Fibroblast of the aortic adventitia (primary cell): ENCODE results near the gene MDK. TPM values are rescaled to one million over a fixed set of nuclear protein-coding genes. Genes with fewer than 3 reads are reported as not detected.
A peak's percentile ranks its signal among the peaks of the same experiment; 100 is the strongest.

ENCODE experiments used
- DNase-seq: peaks from one replicate; pipeline ENCODE4 v3.0.0-alpha.2; 2010; ENCODE audit warnings: low read depth
- H3K4me3 ChIP-seq: 2 replicates; pipeline ENCODE4 v1.5.1; 2011; ENCODE audit warnings: low read depth, mild to moderate bottlenecking, control low read depth, low read length, moderate library complexity
- total RNA-seq: library from RNA; depleted of rRNA; stranded (reverse); fragments of >200 nt; gene quantifications from 2 replicates; pipeline ENCODE4 v1.2.3, GENCODE V29; 2012; ENCODE audit warnings: low replicate concordance
- TF ChIP-seq, protein P1 (sequence below): IDR thresholded peaks from 2 replicates; pipeline ENCODE4 v1.5.1; 2011; ENCODE audit warnings: mild to moderate bottlenecking, low read length, control low read depth, inconsistent platforms; ENCODE audit not compliant: insufficient read depth

The MDK gene
- total RNA-seq, 1 donor = 52.2 TPM

- TF ChIP-seq, protein P1, sequence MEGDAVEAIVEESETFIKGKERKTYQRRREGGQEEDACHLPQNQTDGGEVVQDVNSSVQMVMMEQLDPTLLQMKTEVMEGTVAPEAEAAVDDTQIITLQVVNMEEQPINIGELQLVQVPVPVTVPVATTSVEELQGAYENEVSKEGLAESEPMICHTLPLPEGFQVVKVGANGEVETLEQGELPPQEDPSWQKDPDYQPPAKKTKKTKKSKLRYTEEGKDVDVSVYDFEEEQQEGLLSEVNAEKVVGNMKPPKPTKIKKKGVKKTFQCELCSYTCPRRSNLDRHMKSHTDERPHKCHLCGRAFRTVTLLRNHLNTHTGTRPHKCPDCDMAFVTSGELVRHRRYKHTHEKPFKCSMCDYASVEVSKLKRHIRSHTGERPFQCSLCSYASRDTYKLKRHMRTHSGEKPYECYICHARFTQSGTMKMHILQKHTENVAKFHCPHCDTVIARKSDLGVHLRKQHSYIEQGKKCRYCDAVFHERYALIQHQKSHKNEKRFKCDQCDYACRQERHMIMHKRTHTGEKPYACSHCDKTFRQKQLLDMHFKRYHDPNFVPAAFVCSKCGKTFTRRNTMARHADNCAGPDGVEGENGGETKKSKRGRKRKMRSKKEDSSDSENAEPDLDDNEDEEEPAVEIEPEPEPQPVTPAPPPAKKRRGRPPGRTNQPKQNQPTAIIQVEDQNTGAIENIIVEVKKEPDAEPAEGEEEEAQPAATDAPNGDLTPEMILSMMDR = no peak
- no peak for DNase-seq
- H3K4me3 ChIP-seq = no peak overlapping the region
Measured at GRCh38 chr11:46335890-46336562, 45.4 kb upstream of the MDK start.

DNA sequence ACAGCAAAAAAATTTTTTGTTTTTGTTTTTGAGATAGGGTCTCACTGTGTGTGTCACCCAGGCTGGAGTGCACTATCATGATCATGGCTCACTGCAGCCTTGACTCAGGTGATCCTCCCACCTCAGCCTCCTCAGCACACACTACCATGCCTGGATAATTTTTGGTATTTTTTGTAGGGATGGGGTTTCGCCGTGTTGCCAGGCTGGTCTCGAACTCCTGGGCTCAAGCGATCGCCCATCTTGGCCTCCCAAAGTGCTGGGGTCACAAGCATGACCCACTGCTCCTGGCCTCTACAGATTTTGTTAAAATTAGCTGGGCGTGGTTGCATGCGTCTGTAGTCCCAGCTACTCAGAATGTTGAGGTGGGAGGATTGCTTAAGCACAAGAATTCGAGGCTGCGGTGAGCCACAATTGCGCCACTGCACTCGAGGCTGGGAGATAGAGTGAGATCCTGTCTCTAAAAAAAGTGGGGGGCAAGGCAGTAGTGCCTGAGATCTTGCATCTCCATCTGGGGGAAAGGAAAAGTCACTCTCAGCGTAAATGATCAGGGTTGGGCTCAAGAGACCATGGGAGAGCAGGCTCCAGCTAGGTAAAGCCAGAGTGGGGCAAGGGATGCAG is 44.8 kb upstream of the MDK start:
- H3K4me3 ChIP-seq = no peak overlapping the region
- DNase-seq = peak; percentile 23
- TF ChIP-seq, protein P1 = no peak

DNA sequence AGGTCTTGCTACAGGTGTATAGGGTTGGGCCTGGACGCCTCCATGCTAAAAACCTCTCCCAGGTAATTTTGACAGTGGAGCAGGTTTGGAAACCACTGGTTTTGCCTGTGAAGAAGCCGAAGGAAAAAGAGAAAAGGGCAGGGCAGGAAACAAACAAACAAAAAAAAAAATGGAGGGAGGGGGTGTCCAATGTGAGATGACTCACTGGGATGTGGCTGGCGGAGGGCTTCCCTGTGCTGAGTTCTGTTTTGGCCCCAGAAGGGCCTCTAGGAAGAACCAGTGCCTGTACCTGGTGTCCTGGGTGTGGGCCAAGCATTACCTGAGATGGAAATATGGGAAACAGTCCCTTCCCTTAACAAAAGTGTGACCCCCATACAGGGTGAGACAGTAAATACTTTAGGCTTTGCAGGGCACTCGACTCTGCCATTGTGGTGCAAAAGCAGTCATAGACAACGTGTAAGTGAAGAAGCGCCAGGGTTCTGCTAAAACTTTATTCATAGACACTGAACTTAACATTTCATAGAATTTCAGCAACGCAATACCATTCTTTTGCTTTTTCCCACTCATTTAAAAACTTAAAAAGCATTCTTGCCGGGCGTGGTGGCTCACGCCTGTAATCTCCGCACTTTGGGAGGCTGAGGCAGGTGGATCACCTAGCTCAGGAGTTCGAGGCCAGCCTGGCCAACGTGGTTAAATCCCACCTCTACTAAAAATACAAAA is 43.7 kb upstream of the MDK start:
- no peak overlapping the region for H3K4me3 ChIP-seq
- TF ChIP-seq, protein P1 = no peak
- no peak for DNase-seq

GRCh38 chr11:46338636-46338987 is 42.9 kb upstream of the MDK start:
- H3K4me3 ChIP-seq = no peak overlapping the region
- TF ChIP-seq, protein P1 = no peak

DNA sequence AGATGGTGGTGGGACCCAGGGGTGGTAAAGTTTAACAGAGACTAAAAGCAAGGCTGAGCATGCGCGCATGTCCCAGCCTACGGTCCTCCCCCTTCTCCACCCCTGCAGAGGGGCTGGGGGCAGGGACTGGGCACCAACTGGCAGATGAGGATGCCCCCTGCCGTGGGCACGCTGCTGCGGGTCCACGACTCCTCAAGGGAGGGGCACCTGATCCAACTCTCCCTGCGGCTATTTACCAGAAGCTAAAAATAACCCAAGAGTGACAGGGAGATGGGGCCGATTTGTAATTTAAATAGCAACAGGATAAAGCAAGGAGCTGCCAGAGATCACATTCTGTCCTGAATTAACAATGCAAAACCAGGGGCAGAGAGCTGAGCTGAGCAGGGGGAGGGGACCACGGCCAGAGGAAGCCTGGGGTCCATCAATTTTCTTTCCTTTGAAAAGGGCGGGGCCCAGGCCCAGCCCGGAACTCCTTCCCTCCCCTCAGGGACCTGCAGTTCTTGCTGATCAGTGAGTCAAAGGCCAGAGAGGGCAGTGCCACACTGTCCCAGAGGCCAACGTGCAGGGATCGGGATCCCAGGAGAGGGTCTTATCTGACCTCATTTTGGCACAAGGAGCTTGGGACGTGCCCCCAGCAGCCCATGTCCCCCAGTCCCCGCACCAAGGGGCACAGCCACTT is 42.3 kb upstream of the MDK start:
- no peak for DNase-seq
- TF ChIP-seq, protein P1 = no peak
- no peak overlapping the region for H3K4me3 ChIP-seq

More at GRCh38 chr11:46338636-46338987, 42.9 kb upstream of the MDK start:
- no peak for DNase-seq

- DNase-seq = peak; percentile 27
- H3K4me3 ChIP-seq = no peak overlapping the region
- TF ChIP-seq, protein P1 = no peak
Measured at GRCh38 chr11:46339816-46340215, 41.7 kb upstream of the MDK start.
